Muscle of back (tissue), 11 donors: ENCODE measurements around the gene ARMC3. TPM values are rescaled to one million over a fixed set of nuclear protein-coding genes. Genes with fewer than 3 reads are reported as not detected.

ENCODE experiments used
- DNase-seq, 3 donors: peaks; one replicate each; pipeline versions ENCODE4 v3.0.0 to v3.0.0-alpha.2; 2013
- polyA plus RNA-seq, 10 donors: library from polyadenylated mRNA; unstranded; fragments of 120-200 nt; gene quantifications; one replicate each; pipeline ENCODE4 v1.2.1, GENCODE V29; 2013; ENCODE audit not compliant: insufficient read length in 10 of 10

ARMC3 gene
- polyA plus RNA-seq, 10 donors, result 0.12 to 0.18 (median 0.15) TPM; not detected in 7

GRCh38 chr10:23072593-23072992 lies 144.7 kb downstream of the ARMC3 start:
- peak in 1 of 3 donors; percentile 61 for DNase-seq

- peak in 1 of 3 donors; percentile 35 for DNase-seq
These were observed 145.7 kb downstream of the ARMC3 start for GRCh38 chr10:23073527-23073926.

GRCh38 chr10:23075672-23076071 lies 147.8 kb downstream of the ARMC3 start:
- no peak for DNase-seq

GRCh38 chr10:23078114-23078513 lies 150.3 kb downstream of the ARMC3 start:
- no peak for DNase-seq

GRCh38 chr10:23079700-23080099 lies 151.8 kb downstream of the ARMC3 start:
- DNase-seq, result no peak

GRCh38 chr10:23080262-23080661 lies 152.4 kb downstream of the ARMC3 start:
- no peak for DNase-seq

- peak in 1 of 3 donors; percentile 48 for DNase-seq
These were observed 153.4 kb downstream of the ARMC3 start for GRCh38 chr10:23081221-23081750.

- no peak for DNase-seq
These were observed 154.0 kb downstream of the ARMC3 start for GRCh38 chr10:23081891-23082290.

Other genes starting within 250 kb of the ARMC3 start
- 10 to 100 TPM; 15.0 to 25.3 (median 21.1) TPM for gene PIP4K2A, start 213.5 kb upstream of the ARMC3 start, polyA plus RNA-seq
- gene MSRB2, start 167.5 kb downstream of the ARMC3 start, polyA plus RNA-seq, result 10 to 100 TPM; 52.8 to 69.4 (median 55.5) TPM